GM13977 (cell line): ENCODE data around the gene EMC9.

Experiments used
- DNase-seq: peaks from one replicate; pipeline ENCODE4 v3.0.0; 2012; ENCODE audit warnings: low spot score
- in situ Hi-C: fragments of 300-500 bp; cut with MboI; formaldehyde crosslinking; loops from one replicate; pipeline ENCODE4 v1.12.0; 2022; ENCODE audit warnings: low sequenced_read_pairs, low pct_unique_long_range_greater_than_20kb, mixed read lengths, inconsistent platforms; ENCODE audit not compliant: unreplicated experiment
- TF ChIP-seq, protein P1 (sequence below): IDR thresholded peaks from 2 replicates; pipeline ENCODE4 v1.5.1; 2012; ENCODE audit warnings: mild to moderate bottlenecking, control low read depth; ENCODE audit not compliant: insufficient read depth; ENCODE audit errors: extremely low read depth, missing control alignments

EMC9 gene

GRCh38 chr14:24116128-24116814 is 25.1 kb downstream of the EMC9 start:
- TF ChIP-seq, protein P1, sequence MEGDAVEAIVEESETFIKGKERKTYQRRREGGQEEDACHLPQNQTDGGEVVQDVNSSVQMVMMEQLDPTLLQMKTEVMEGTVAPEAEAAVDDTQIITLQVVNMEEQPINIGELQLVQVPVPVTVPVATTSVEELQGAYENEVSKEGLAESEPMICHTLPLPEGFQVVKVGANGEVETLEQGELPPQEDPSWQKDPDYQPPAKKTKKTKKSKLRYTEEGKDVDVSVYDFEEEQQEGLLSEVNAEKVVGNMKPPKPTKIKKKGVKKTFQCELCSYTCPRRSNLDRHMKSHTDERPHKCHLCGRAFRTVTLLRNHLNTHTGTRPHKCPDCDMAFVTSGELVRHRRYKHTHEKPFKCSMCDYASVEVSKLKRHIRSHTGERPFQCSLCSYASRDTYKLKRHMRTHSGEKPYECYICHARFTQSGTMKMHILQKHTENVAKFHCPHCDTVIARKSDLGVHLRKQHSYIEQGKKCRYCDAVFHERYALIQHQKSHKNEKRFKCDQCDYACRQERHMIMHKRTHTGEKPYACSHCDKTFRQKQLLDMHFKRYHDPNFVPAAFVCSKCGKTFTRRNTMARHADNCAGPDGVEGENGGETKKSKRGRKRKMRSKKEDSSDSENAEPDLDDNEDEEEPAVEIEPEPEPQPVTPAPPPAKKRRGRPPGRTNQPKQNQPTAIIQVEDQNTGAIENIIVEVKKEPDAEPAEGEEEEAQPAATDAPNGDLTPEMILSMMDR = no peak
- in situ Hi-C loops = no loop called here
- DNase-seq = no peak

DNA sequence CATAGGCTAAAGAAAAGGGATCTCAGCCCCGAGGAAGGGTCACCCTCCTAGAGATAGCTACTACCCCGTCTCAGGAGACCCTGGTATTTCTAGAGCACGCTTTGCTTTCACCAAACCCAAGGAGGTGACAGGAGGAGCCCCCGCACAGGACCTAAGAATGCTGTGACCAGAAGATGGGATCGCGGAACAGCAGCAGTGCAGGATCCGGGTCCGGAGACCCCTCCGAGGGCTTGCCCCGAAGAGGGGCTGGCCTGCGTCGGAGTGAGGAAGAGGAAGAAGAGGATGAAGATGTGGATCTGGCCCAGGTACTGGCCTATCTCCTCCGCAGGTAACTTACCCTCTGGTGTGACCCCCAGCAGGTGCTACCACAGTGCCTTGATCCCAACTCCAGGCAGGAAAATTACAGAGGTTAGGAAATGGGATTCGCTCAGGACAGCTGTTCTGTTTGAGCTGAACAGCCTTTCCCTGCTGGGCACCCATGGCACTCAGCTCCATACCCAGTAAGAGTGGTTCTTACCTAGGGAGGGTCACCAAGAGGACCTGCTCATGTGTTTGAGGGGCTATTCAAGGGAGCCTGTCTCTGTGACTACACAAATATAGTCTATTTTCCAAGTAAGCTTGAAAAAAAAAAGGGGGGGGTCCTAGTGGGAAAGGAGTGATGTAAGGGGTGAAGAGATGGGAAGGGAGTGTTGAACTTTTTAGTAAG is 25.8 kb downstream of the EMC9 start:
- TF ChIP-seq, protein P1 = no peak
- in situ Hi-C loops = no loop called here

GRCh38 chr14:24114532-24115421 is 26.6 kb downstream of the EMC9 start, which contains the start of the genes DCAF11 and NRL:
TSS of gene DCAF11 (plus strand) at chr14:24114777. CDS start at chr14:24115595, 818 bp downstream.
TSS of gene NRL (minus strand) at chr14:24114949. CDS start at chr14:24082848, 32,101 bp downstream.
- in situ Hi-C loops = no loop called here
- TF ChIP-seq, protein P1 = no peak
- peak; percentile 99 for DNase-seq

More for the DNA sequence above, 25.8 kb downstream of the EMC9 start:
- no peak for DNase-seq

DNA sequence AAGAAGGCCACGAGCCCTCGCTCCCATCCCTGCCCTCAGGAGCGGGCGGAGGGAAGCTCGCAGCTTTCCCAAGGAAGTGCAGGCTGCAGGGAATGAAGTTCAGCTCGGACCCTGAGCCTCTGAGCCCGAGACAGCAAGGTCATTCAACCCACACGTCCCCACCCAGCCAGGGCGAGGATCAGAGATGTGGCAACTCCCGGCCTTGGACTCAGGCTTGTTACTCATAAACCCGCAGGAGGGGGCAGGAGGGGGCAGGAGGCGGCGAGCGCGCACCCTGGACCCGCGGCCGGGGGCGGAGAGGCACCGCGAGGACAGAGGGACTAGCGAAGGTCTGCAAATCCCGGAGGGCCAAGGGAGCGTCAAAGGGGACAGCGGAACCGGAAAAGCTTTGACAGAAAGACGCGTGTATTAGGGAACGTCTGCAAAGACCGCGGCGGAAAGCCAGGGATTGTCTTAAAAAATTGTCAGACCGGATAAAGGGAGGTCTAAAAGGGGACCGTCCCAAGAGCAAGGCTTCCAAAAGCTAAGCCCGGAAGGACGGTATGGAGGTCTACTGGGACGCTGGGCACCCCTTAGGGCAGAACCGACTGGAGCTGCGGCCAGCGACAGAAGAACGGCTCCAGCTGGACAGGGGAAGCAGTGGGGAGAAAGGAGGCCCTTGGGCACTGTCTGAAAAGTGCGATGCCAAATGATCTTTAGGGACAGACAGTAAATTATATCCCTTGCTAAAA is 27.4 kb downstream of the EMC9 start:
- TF ChIP-seq, protein P1 = no peak
- peak; percentile 81 for DNase-seq
- in situ Hi-C loops = no loop called here

DNA sequence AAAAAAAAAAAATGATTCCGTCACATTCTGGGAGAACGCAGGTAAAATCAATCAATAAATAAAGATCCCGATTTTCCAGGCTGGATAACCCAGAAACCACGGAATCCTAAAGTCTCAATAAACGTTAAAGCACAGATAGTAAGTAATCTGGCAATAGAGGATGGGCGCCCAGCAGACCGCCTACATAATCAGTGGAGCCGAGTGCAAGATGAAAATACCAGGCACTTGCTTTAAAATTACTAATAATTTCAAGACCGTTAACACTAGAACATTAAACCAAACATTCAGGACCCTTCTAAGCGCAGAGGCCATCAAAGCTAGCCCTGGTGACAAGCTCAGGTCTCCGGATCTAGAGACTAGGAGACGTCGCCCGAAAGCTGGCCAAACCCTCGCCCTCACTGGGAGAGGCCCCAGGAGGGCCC is 28.0 kb downstream of the EMC9 start:
- no peak for DNase-seq
- TF ChIP-seq, protein P1 = no peak
- in situ Hi-C loops = no loop called here

DNA sequence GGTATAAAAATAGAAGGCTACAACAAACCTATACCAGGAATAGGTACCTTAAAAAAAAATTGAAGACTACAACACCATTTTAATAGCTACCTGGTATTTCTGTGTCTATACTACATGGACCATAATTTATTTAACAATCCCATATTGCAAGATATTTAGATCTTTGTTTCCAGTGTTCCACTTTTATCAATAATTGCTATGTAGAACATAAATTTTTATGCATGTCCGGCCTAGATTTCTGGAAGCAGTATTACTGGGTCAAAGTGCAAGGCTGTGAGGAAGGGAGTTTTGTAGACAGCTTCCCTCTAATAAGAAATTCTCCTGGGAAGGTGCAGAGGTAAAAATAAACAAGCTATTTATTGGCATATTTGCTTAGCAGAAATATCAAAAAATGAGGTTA is 30.9 kb downstream of the EMC9 start:
- in situ Hi-C loops = no loop called here
- no peak for DNase-seq
- TF ChIP-seq, protein P1 = no peak
